Right atrium auricular region (tissue), 2 donors: ENCODE data around the gene PIM3. TPM values are rescaled to one million over a fixed set of nuclear protein-coding genes. Genes with fewer than 3 reads are reported as not detected.

Source experiments
- DNase-seq: peaks from one replicate; pipeline ENCODE4 v3.0.0-alpha.2; 2019; ENCODE audit warnings: low spot score
- H3K27ac ChIP-seq, 2 donors: fragments of 200-600 bp; sonication (generic); 1 replicate in 1 of 2; 2 replicates in 1 of 2; pipeline ENCODE4 v1.5.1; 2016 to 2019
- H3K27me3 ChIP-seq, 2 donors: fragments of 200-600 bp; sonication (generic); one replicate each; pipeline versions ENCODE4 v1.5.1 to v1.6.0; 2017 to 2019
- H3K36me3 ChIP-seq: fragments of 200-600 bp; sonication (generic); one replicate; pipeline ENCODE4 v1.5.1; 2016
- H3K4me1 ChIP-seq, 2 donors: fragments of 200-600 bp; sonication (generic); one replicate each; pipeline versions ENCODE4 v1.5.1 to v1.6.0; 2017 to 2019
- H3K4me3 ChIP-seq, 2 donors: fragments of 200-600 bp; sonication (generic); 1 replicate in 1 of 2; 2 replicates in 1 of 2; pipeline ENCODE4 v1.5.1; 2017 to 2019; ENCODE audit warnings: mild to moderate bottlenecking in 1 of 2, moderate library complexity in 1 of 2
- H3K9me3 ChIP-seq, 2 donors: fragments of 200-600 bp; sonication (generic); one replicate each; pipeline ENCODE4 v1.5.1; 2019
- total RNA-seq, 2 donors: library from RNA; depleted of rRNA; stranded (reverse); fragments of >200 nt; gene quantifications; one replicate each; pipeline ENCODE4 v1.1.0, GENCODE V29; 2016
- TF ChIP-seq, protein P1 (sequence below), 2 donors: fragments of 200-600 bp; sonication (generic); IDR thresholded peaks; one replicate each; pipeline ENCODE4 v1.5.1; 2019; ENCODE audit warnings: antibody characterized with exemption in 2 of 2

Gene PIM3
- total RNA-seq, 2 donors from 2014 or later, result 64.5 to 66.9 TPM

DNA sequence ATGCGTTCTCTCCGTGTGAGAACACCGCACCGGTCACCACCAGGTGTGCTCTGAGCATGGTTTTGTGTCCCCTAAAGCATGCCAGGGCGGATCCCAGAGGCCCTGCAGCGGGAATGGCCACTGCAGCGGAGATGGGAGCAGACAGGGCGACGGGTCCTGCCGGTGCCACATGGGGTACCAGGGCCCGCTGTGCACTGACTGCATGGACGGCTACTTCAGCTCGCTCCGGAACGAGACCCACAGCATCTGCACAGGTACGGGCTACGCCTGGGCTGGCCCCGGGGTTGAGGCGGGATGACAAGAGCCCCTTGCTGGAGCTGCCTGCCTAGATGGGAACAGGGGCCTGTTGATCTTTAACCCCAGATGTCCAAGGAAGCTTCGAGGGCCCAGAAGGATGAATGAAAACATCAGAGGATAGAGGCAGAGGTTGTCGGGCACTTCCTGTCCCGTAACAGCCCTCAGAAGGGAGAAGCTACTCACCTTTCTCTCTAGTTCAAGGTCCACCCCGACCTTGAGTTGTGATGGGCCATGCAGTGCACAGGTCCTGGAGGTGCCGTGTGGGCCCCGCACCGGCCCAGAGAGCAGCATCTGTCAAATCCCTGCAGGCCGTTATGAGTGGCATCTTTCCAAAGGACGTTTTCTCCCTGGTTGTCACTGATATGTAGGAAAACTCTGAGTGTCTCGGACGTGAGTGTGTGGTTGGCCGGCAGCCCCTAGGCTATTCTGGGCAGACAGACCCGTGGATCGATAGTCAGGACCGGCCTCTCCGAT is 38.9 kb upstream of the PIM3 start:
- Histone ChIP-seq H3K4me1 (peaks cover 0 to 21% of the 10 kb centered on the region in 2 donors), H3K9me3 (no peaks in the 10 kb centered on the region), H3K4me3 (no peak overlapping the region), H3K27me3 (no peaks in the 10 kb centered on the region), H3K27ac (no peak overlapping the region), H3K36me3 (peaks cover 24% of the 10 kb centered on the region)
- TF ChIP-seq, protein P1, sequence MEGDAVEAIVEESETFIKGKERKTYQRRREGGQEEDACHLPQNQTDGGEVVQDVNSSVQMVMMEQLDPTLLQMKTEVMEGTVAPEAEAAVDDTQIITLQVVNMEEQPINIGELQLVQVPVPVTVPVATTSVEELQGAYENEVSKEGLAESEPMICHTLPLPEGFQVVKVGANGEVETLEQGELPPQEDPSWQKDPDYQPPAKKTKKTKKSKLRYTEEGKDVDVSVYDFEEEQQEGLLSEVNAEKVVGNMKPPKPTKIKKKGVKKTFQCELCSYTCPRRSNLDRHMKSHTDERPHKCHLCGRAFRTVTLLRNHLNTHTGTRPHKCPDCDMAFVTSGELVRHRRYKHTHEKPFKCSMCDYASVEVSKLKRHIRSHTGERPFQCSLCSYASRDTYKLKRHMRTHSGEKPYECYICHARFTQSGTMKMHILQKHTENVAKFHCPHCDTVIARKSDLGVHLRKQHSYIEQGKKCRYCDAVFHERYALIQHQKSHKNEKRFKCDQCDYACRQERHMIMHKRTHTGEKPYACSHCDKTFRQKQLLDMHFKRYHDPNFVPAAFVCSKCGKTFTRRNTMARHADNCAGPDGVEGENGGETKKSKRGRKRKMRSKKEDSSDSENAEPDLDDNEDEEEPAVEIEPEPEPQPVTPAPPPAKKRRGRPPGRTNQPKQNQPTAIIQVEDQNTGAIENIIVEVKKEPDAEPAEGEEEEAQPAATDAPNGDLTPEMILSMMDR (IDR thresholded peaks at IDR 0.05), result no peak
- no peak for DNase-seq

DNA sequence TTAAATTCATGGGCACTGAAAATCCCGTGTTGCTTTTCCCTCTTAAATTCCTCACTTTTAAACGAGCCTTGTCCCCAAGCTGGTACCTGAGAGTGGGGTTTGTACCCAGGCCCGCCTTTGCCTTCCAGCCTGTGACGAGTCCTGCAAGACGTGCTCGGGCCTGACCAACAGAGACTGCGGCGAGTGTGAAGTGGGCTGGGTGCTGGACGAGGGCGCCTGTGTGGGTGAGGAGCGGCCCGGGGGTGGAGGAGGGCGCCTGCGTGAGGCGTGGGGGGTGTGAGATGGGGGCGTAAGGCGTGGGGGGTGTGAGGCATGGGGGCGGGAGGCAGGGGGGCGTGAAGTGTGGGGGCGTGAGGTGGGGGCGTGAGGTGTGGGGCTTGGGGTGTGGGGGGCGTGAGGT is 38.1 kb upstream of the PIM3 start:
- Histone ChIP-seq H3K9me3 (no peaks in the 10 kb centered on the region), H3K36me3 (peaks cover 28% of the 10 kb centered on the region), H3K4me3 (no peak overlapping the region), H3K4me1 (peaks cover 0 to 14% of the 10 kb centered on the region in 2 donors), H3K27ac (no peak overlapping the region), H3K27me3 (no peaks in the 10 kb centered on the region)
- TF ChIP-seq, protein P1 (IDR thresholded peaks at IDR 0.05), result no peak
- no peak for DNase-seq

GRCh38 chr22:49922926-49923325 is 37.6 kb upstream of the PIM3 start:
- peaks cover 30% of the 10 kb centered on the region for H3K36me3 ChIP-seq
- H3K27me3 ChIP-seq, result no peaks in the 10 kb centered on the region
- H3K27ac ChIP-seq, result no peak overlapping the region
- H3K4me3 ChIP-seq, result no peak overlapping the region
- H3K9me3 ChIP-seq, result no peaks in the 10 kb centered on the region
- H3K4me1 ChIP-seq, result peaks cover 0 to 10% of the 10 kb centered on the region in 2 donors
- TF ChIP-seq, protein P1 (IDR thresholded peaks at IDR 0.05), result no peak
- DNase-seq, result no peak

DNA sequence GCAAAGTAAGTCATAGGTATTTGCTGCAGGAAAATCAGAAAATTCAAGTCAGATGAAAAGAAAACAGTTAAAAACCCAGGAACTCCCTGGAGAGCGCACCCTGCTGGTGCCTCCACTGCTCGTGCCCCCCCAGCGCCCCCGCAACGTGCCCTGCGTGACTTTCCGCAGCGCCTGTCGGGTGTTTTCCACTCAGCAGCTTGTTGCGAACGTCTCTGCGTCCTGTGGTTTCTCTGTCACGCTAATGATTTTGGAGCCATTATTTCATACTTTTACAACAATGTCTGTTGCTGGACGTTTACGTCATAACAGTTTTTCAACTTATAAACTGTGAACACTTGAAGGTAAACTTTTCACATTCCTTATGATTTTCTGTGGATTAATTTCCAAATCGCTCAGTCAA is 37.1 kb upstream of the PIM3 start:
- Histone ChIP-seq H3K27ac (no peak overlapping the region), H3K4me1 (peaks cover 0 to 10% of the 10 kb centered on the region in 2 donors), H3K9me3 (no peaks in the 10 kb centered on the region), H3K27me3 (no peaks in the 10 kb centered on the region), H3K4me3 (no peak overlapping the region), H3K36me3 (peaks cover 30% of the 10 kb centered on the region)
- DNase-seq, result no peak
- TF ChIP-seq, protein P1 (IDR thresholded peaks at IDR 0.05), result no peak

- DNase-seq, result no peak
- no peaks in the 10 kb centered on the region for H3K9me3 ChIP-seq
- peaks cover 30% of the 10 kb centered on the region for H3K36me3 ChIP-seq
- peaks cover 0 to 11% of the 10 kb centered on the region in 2 donors for H3K4me1 ChIP-seq
- peaks cover 0 to 4% of the 10 kb centered on the region in 2 donors for H3K27me3 ChIP-seq
- no peak overlapping the region for H3K27ac ChIP-seq
- TF ChIP-seq, protein P1 (IDR thresholded peaks at IDR 0.05), result no peak
- no peak overlapping the region for H3K4me3 ChIP-seq
Observed at GRCh38 chr22:49924113-49924833, 36.3 kb upstream of the PIM3 start.
